HepG2 (cell line): ENCODE data around the gene DOK1. TPM values are rescaled to one million over a fixed set of nuclear protein-coding genes. Genes with fewer than 3 reads are reported as not detected.

Experiments used
- ATAC-seq: fragments of 200-7000 bp; cut with Tn5 transposase; 3 replicates; pipeline ENCODE4 v1.9.1; 2020; ENCODE audit warnings: mild to moderate bottlenecking, moderate library complexity
- BruUV-seq: library from RNA; stranded (reverse); fragments of 400-500 nt; replicated peaks from 2 replicates; lab custom pipeline; 2021; lab: Mats Ljungman, UMichigan
- CTCF ChIA-PET: fragments of 300-600 bp; formaldehyde crosslinking; extraction: SDS; loops from one replicate; lab custom pipeline; 2021; ENCODE audit warnings: low total read pairs, inconsistent platforms, low intra/inter-chr PET ratio; lab: Yijun Ruan, JAX
- POLR2A ChIA-PET: fragments of 350-600 bp; sonication (Branson Sonifier 250); formaldehyde crosslinking; loops from one replicate; lab custom pipeline; 2020; ENCODE audit warnings: antibody characterized with exemption, inconsistent platforms; lab: Yijun Ruan, JAX
- DNase-seq: peaks from one replicate; pipeline ENCODE4 v3.0.0-alpha.2; 2015; ENCODE audit warnings: low spot score
- FAIRE-seq: peaks from 3 replicates; lab custom pipeline; 2011; peaks lifted over from hg19 to GRCh38; lab: Jason Lieb, UNC
- H2AFZ ChIP-seq: one replicate; pipeline ENCODE4 v1.6.1; 2011; ENCODE audit warnings: low read length, inconsistent platforms
- H3K27ac ChIP-seq: fragments of 300-600 bp; 3 replicates; pipeline ENCODE4 v1.8.0; 2011; ENCODE audit warnings: mixed run types, mild to moderate bottlenecking, mixed read lengths, low read length, inconsistent platforms; ENCODE audit not compliant: insufficient read depth; ENCODE audit errors: extremely low read length
- H3K27me3 ChIP-seq, 2 experiments: fragments of 200-600 bp in 1 of 2; 2 replicates in 1 of 2; 3 replicates in 1 of 2; pipeline versions ENCODE4 v1.6.0 to v1.8.0; 2011; ENCODE audit warnings: low read length in 2 of 2, mild to moderate bottlenecking in 2 of 2, moderate library complexity in 2 of 2, inconsistent platforms in 1 of 2; ENCODE audit not compliant: insufficient read depth in 2 of 2, control insufficient read depth in 1 of 2
- H3K36me3 ChIP-seq, 2 experiments: fragments of 200-600 bp in 1 of 2; replicated peaks in 1 of 2; 2 replicates in 1 of 2; 3 replicates in 1 of 2; pipeline versions ENCODE4 v1.5.1 to v1.8.0; 2011; ENCODE audit warnings: low read length in 2 of 2, inconsistent platforms in 1 of 2; ENCODE audit not compliant: insufficient read depth in 2 of 2, control insufficient read depth in 1 of 2
- H3K4me1 ChIP-seq: 2 replicates; pipeline ENCODE4 v1.5.1; 2012; ENCODE audit warnings: low read length, inconsistent platforms; ENCODE audit not compliant: insufficient read depth
- H3K4me2 ChIP-seq: 2 replicates; pipeline ENCODE4 v1.6.0; 2011; ENCODE audit warnings: low read depth, low read length, inconsistent platforms
- H3K4me3 ChIP-seq, 3 experiments: fragments of 200-600 bp in 1 of 3; sonication (generic), shearing (Covaris generic) in 1 of 3; replicated peaks in 1 of 3; 2 replicates each; pipeline ENCODE4 v1.5.1; 2011 to 2016; ENCODE audit warnings: low read length in 3 of 3, inconsistent platforms in 2 of 3, low read depth in 2 of 3, mild to moderate bottlenecking in 2 of 3, control low read depth in 1 of 3, mixed read lengths in 1 of 3; ENCODE audit not compliant: insufficient read depth in 1 of 3
- H3K79me2 ChIP-seq: one replicate; pipeline ENCODE4 v1.6.1; 2011; ENCODE audit warnings: low read length, inconsistent platforms; ENCODE audit not compliant: insufficient read depth
- H3K9ac ChIP-seq: 2 replicates; pipeline ENCODE4 v1.6.0; 2011; ENCODE audit warnings: mild to moderate bottlenecking, low read depth, low read length, inconsistent platforms; ENCODE audit not compliant: insufficient read depth
- H3K9me3 ChIP-seq: 2 replicates; pipeline ENCODE4 v1.5.1; 2012; ENCODE audit warnings: mild to moderate bottlenecking, low read length
- H4K20me1 ChIP-seq: 2 replicates; pipeline ENCODE4 v1.6.0; 2011; ENCODE audit warnings: inconsistent platforms, mild to moderate bottlenecking, low read length, moderate library complexity; ENCODE audit not compliant: insufficient read depth
- ARHGAP35 ChIP-seq: sonication (generic); formaldehyde crosslinking; IDR thresholded peaks from 2 replicates; pipeline ENCODE4 v1.9.0; 2022; ENCODE audit warnings: mild to moderate bottlenecking, inconsistent platforms, moderate library complexity, missing genetic modification reagents, borderline replicate concordance
- HOXA9 ChIP-seq: sonication (generic); formaldehyde crosslinking; IDR thresholded peaks from 2 replicates; pipeline ENCODE4 v1.8.1; 2022; ENCODE audit warnings: missing genetic modification reagents, mild to moderate bottlenecking, moderate library complexity, borderline replicate concordance
- MTA1 ChIP-seq: sonication (generic); formaldehyde crosslinking; IDR thresholded peaks from 2 replicates; pipeline ENCODE4 v1.4.0; 2020; ENCODE audit warnings: missing genetic modification reagents, mild to moderate bottlenecking, borderline replicate concordance
- RXRB ChIP-seq: IDR thresholded peaks from 2 replicates; pipeline ENCODE4 v1.6.1; 2016; ENCODE audit warnings: borderline replicate concordance, missing genetic modification reagents, missing compliant biosample characterization
- SUZ12 ChIP-seq: fragments of 150-350 bp; IDR thresholded peaks from 2 replicates; pipeline ENCODE4 v1.6.1; 2014; ENCODE audit warnings: low read depth, low read length
- YEATS2 ChIP-seq: sonication (generic); formaldehyde crosslinking; IDR thresholded peaks from 2 replicates; pipeline ENCODE4 v1.4.0; 2020; ENCODE audit warnings: missing genetic modification reagents, borderline replicate concordance
- ZNF564 ChIP-seq: sonication (generic); formaldehyde crosslinking; IDR thresholded peaks from 2 replicates; pipeline ENCODE4 v1.8.1; 2023; ENCODE audit warnings: mild to moderate bottlenecking, missing genetic modification reagents
- ZNF691 ChIP-seq: sonication (generic); formaldehyde crosslinking; IDR thresholded peaks from 2 replicates; pipeline ENCODE4 v1.4.0; 2020; ENCODE audit warnings: missing genetic modification reagents, low read depth, mild to moderate bottlenecking, borderline replicate concordance
- ZNF773 ChIP-seq: sonication (generic); formaldehyde crosslinking; IDR thresholded peaks from 2 replicates; pipeline ENCODE4 v1.4.0; 2020; ENCODE audit warnings: missing genetic modification reagents, borderline replicate concordance
- ZNF891 ChIP-seq: sonication (generic); formaldehyde crosslinking; IDR thresholded peaks from 2 replicates; pipeline ENCODE4 v1.5.0; 2020; ENCODE audit warnings: mild to moderate bottlenecking, missing genetic modification reagents
- WGBS: methylation state at CpG from one replicate; pipeline ENCODE4 v1.1.6; 2017; ENCODE audit warnings: low lambda C conversion rate; 5-methylcytosine and 5-hydroxymethylcytosine counted together
- in situ Hi-C: cut with HindIII; loops from 2 replicates; pipeline ENCODE4 v1.10.0; 2017; ENCODE audit warnings: low pct_unique_long_range_greater_than_20kb; ENCODE audit not compliant: extremely low pct_ligation_motif_present
- intact Hi-C: fragments of 100-400 bp; cut with micrococcal nuclease; formaldehyde crosslinking; loops from one replicate; pipeline ENCODE4 v1.10.0; 2022; ENCODE audit not compliant: unreplicated experiment
- polyA plus RNA-seq, 8 experiments: library from polyadenylated mRNA; depleted of rRNA in 3 of 8; stranded (reverse) in 7 of 8; unstranded in 1 of 8; fragments of >200 nt; fragmentation: Illumina TruSeq in 4 of 8; extraction: Trizol in 4 of 8; gene quantifications; 2 replicates each; pipeline versions ENCODE4 v1.2.1 to v1.2.3, GENCODE V29; 2011 to 2016; ENCODE audit warnings: low read depth in 4 of 8, missing spikeins in 1 of 8, mixed read lengths in 1 of 8; ENCODE audit not compliant: insufficient read depth in 1 of 8
- total RNA-seq, 5 experiments: library from RNA; depleted of rRNA; stranded (reverse); fragments of >200 nt; fragmentation: Illumina TruSeq; extraction: Trizol; gene quantifications; 2 replicates each; pipeline ENCODE4 v1.2.3, GENCODE V29; 2016; ENCODE audit warnings: low read depth in 1 of 5

Gene DOK1
- total and polyA plus RNA-seq, 2 of the 13 experiments (the other 11 are each of a cell fraction or from before 2014, with no cell fraction given), result 0.53 to 0.74 TPM

DNA sequence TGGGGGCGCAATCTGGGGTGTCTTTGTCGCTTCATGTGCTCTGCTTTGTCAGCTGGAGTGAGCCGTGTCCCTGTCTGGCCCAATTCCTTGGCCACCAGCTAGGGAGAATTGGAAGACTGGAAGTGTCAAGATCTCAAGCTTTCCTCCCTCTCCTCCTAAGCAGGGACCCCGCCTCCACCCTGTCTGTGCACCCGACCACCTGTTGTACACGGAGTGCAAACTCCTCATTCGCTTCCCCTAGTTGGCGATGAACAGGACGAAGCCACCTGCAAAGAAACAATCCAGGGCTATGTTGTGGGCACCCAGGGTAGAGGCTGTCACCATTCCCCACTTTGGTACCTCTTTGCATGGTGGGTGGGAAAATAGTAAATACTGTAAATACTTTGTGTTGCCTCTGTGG lies 26.8 kb upstream of the DOK1 start:
- 93% methylated on average over 9 of the region's 9 CpGs for WGBS
- H3K27ac ChIP-seq, result peak overlapping the region; percentile 95
- peak overlapping the region; percentile 84 to 100 (median 100); a peak in 2 of 6 replicates for H3K4me3 ChIP-seq
- H3K79me2 ChIP-seq, result peaks cover 50% of the 10 kb centered on the region
- no peak for FAIRE-seq
- POLR2A ChIA-PET, result interaction anchor here (2.5 to 5.9 kb wide), 4 partner anchors 23 to 88 kb away, joined by 9 to 135 read pairs (median 84); partner anchors contain the start of genes CCDC142, LBX2, PCGF1 and TTC31
- H2AFZ ChIP-seq, result no peak overlapping the region
- TF ChIP-seq SUZ12 (no peak), YEATS2 (CRISPR knock-in tag) (no peak), ZNF691 (CRISPR knock-in tag) (no peak), ARHGAP35 (CRISPR knock-in tag) (no peak), HOXA9 (CRISPR knock-in tag) (no peak), ZNF891 (no peak), RXRB (no peak), MTA1 (CRISPR knock-in tag) (no peak), ZNF773 (no peak), ZNF564 (CRISPR knock-in tag) (no peak)
- in situ Hi-C loops, result no loop called here
- H3K9ac ChIP-seq, result peak overlapping the region; percentile 99; the same call in 1 of the 2 replicates
- no peak for ATAC-seq
- DNase-seq, result no peak
- H3K4me1 ChIP-seq, result peaks cover 69% of the 10 kb centered on the region
- BruUV-seq, result TSS peak; percentile 49
- no peaks in the 10 kb centered on the region; a peak in 1 of 5 replicates for H3K27me3 ChIP-seq
- H4K20me1 ChIP-seq, result no peaks in the 10 kb centered on the region
- intact Hi-C loops, result loop anchor here (2.0 kb wide), 1 partner anchor 69 kb away; the partner anchor contains the start of gene WBP1
- H3K9me3 ChIP-seq, result no peaks in the 10 kb centered on the region
- peak overlapping the region; percentile 94 for H3K4me2 ChIP-seq
- CTCF ChIA-PET, result no interaction called here
- peaks cover 23 to 37% of the 10 kb centered on the region in 2 experiments for H3K36me3 ChIP-seq
